ENCODE measurements around the gene LY86.
"Not testable (repeated sequence)": the region's sequence is repeated elsewhere in the genome, so short reads cannot be mapped to it uniquely, and the experiment has no call there.

The LY86 gene

DNA sequence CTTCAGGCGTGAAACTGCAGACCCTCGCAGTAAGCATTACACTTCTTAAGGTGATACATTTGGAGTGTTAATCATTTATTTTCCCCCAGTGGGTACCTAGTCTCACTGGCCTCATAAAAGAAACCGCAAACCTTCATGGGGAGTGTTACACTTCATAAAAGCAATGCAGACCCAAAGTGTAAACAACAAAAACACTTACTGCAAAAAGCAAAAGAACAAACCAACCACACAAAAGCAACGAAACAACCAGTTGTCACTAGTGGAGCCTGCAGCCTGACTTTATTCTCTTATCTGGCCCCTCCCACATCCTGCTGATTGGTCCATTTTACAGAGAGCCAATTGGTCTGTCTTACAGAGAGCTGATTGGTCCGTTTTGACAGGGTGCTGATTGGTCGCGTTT is 23.8 kb downstream of the LY86 start:
- H3K27me3 ChIP-seq (ENCODE audit: low read depth): no peaks in the 10 kb centered on the region
- in situ Hi-C loops (cut with MboI; ENCODE audit: low sequenced_read_pairs): no loop called here
- no peak overlapping the region for H3K4me3 ChIP-seq
- no peak for DNase-seq (ENCODE audit: low spot score in 2 of 2)
- no peaks in the 10 kb centered on the region for H3K4me1 ChIP-seq
- H3K36me3 ChIP-seq (replicated peaks): no peaks in the 10 kb centered on the region
- H3K9me3 ChIP-seq: no peaks in the 10 kb centered on the region

DNA sequence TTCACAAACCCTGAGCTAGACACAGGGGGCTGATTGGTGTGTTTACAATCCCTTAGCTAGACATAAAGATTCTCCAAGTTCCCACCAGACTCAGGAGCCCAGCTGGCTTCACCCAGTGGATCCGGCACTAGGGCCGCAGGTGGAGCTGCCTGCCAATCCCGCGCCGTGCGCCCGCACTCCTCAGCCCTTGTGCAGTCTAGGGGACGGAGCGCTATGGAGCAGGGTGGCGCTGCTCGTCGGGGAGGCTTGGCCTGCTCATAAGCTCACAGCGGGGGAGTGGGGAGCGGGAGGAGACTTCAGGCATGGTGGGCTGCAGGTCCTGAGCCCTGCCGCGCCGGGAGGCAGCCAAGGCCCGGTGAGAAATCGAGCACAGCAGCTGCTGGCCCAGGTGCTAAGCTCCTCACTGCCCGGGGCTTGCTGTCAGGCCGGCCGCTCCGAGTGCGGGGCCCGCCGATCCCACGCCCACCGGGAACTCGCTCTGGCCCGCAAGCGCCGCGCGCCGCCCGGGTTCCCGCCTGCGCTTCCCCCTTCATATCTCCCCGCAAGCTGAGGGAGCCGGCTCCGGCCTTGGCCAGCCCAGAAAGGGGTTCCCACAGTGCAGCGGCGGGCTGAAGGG is 24.7 kb downstream of the LY86 start:
- in situ Hi-C loops (cut with MboI; ENCODE audit: low sequenced_read_pairs); H3K27me3 ChIP-seq (ENCODE audit: low read depth); H3K36me3 ChIP-seq (replicated peaks); DNase-seq (ENCODE audit: low spot score in 2 of 2); H3K4me1 ChIP-seq; H3K9me3 ChIP-seq; H3K4me3 ChIP-seq: not testable (repeated sequence)

DNA sequence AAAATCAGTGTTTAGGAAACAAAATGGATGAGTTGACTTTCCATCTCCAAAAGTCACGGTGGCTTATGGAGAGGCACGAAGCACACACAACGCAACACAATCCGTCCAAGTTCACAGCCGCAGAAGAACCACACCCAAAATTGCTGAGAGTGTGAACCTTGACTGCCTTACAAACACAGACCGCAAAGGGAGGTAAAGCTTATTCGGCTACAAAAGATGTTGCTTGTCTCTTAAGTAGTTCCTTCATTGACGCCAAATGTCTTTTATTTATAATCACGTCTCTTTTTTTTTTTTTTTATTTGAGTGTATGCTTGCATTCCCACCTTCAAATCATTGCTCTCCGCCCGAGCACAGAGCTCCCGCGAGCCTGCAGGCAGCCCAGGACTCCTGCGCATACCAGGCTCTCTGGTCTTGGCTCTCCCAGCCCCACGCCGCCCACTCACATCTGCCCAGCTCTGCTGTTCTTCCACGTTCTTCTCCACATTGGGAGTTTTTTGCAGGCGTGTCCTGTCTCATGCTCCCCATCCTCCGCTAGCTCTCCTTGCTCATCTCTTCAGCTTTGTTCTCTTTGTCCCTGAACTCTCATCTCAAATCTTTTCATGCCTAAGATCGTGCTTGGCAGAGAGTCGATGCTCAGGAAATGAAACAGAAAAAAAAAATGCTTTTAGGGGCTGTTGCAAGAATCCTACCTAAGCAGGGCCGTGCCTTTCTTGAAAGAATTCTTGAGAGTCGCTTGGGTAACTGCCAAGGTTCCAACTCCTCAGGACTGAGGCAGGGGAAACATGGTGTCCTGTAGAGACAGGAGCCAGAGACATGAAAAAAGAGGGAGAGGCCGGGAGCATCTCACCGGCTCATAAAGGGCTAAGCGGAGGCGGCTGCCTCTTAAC is 25.8 kb downstream of the LY86 start:
- in situ Hi-C loops (cut with MboI; ENCODE audit: low sequenced_read_pairs): no loop called here
- H3K9me3 ChIP-seq: no peaks in the 10 kb centered on the region
- no peak for DNase-seq (ENCODE audit: low spot score in 2 of 2)

GRCh38 chr6:6614983-6615349 is 26.4 kb downstream of the LY86 start:
- H3K4me3 ChIP-seq: no peak overlapping the region
- H3K27me3 ChIP-seq (ENCODE audit: low read depth): no peaks in the 10 kb centered on the region
- H3K9me3 ChIP-seq: no peaks in the 10 kb centered on the region
- in situ Hi-C loops (cut with MboI; ENCODE audit: low sequenced_read_pairs): no loop called here
- H3K4me1 ChIP-seq: no peaks in the 10 kb centered on the region
- H3K36me3 ChIP-seq (replicated peaks): no peaks in the 10 kb centered on the region
- no peak for DNase-seq (ENCODE audit: low spot score in 2 of 2)

More for the DNA sequence above, 25.8 kb downstream of the LY86 start:
- no peak overlapping the region for H3K4me3 ChIP-seq
- no peaks in the 10 kb centered on the region for H3K36me3 ChIP-seq (replicated peaks)
- H3K27me3 ChIP-seq (ENCODE audit: low read depth): no peaks in the 10 kb centered on the region
- no peaks in the 10 kb centered on the region for H3K4me1 ChIP-seq

GRCh38 chr6:6616656-6617055 is 28.1 kb downstream of the LY86 start:
- H3K36me3 ChIP-seq (replicated peaks): no peaks in the 10 kb centered on the region
- in situ Hi-C loops (cut with MboI; ENCODE audit: low sequenced_read_pairs): no loop called here
- DNase-seq (ENCODE audit: low spot score in 2 of 2): no peak
- H3K4me3 ChIP-seq: no peak overlapping the region
- no peaks in the 10 kb centered on the region for H3K9me3 ChIP-seq
- H3K27me3 ChIP-seq (ENCODE audit: low read depth): no peaks in the 10 kb centered on the region
- H3K4me1 ChIP-seq: no peaks in the 10 kb centered on the region

- Histone ChIP-seq H3K4me3 (no peak overlapping the region), H3K27me3 (ENCODE audit: low read depth) (0 out of 2 replicates have a peak, but pooled peaks cover 3% of the 10 kb centered on the region), H3K9me3 (no peaks in the 10 kb centered on the region), H3K36me3 (replicated peaks) (no peaks in the 10 kb centered on the region), H3K4me1 (no peaks in the 10 kb centered on the region)
- in situ Hi-C loops (cut with MboI; ENCODE audit: low sequenced_read_pairs): no loop called here
- no peak for DNase-seq (ENCODE audit: low spot score in 2 of 2)
Observed at GRCh38 chr6:6619021-6619794, 30.7 kb downstream of the LY86 start.

DNA sequence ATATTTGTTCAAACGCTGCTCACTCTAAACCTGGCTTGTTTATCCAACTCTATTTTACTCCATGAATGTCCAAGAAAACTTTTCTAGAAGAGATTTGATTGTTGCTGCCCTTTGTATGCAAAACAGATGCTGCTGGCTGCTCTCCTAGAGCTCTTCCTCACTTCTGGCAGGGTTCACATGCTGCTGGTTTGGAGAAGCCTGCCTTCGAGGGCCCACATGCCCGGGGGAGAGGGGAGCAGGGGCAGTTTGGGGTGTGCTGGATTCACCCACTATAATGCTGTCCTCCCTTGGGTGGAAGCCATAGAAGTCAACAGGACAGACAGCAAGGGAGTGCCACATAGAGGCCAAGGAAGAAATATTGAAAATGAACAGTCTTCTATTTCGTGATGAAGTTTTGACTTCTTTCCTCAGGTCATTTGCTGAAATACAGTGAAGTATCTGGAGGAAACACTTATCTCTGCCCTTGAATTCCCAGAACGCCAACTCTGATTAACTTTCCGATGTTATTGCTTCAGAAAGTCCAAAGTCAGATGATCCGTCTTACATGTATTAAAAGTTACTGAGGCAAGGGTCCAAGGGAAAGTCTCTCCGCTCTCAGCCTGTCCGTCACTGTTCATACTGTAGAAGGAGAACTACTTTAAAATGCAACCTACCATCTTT is 32.4 kb downstream of the LY86 start:
- no peak overlapping the region for H3K4me3 ChIP-seq
- no peaks in the 10 kb centered on the region for H3K4me1 ChIP-seq
- no peak for DNase-seq (ENCODE audit: low spot score in 2 of 2)
- H3K36me3 ChIP-seq (replicated peaks): no peaks in the 10 kb centered on the region
- in situ Hi-C loops (cut with MboI; ENCODE audit: low sequenced_read_pairs): no loop called here
- no peaks in the 10 kb centered on the region for H3K9me3 ChIP-seq
- 0 out of 2 replicates have a peak, but pooled peaks cover 3% of the 10 kb centered on the region for H3K27me3 ChIP-seq (ENCODE audit: low read depth)

DNA sequence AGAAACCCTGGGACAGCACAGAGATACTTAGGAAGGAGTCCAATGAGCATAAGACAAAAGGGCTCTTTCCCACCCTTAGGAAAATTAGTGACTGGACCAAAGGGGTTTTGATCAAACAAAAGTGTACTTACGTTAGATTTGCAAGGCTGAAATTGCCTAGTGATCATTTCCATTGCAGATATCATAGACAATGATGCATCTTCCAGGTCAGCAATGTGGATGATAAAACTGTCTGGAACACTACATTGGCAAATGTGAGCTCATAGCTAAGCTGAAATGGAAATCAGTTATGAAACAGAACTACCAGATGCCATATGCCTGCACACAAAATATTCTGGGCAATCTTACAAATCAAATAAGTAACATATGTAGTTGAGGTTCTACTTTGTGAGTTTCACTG is 34.0 kb downstream of the LY86 start:
- H3K4me3 ChIP-seq: no peak overlapping the region
- H3K27me3 ChIP-seq (ENCODE audit: low read depth): 0 out of 2 replicates have a peak, but pooled peaks cover 3% of the 10 kb centered on the region
- no peaks in the 10 kb centered on the region for H3K36me3 ChIP-seq (replicated peaks)
- no peaks in the 10 kb centered on the region for H3K9me3 ChIP-seq
- H3K4me1 ChIP-seq: no peaks in the 10 kb centered on the region
- in situ Hi-C loops (cut with MboI; ENCODE audit: low sequenced_read_pairs): no loop called here
- no peak for DNase-seq (ENCODE audit: low spot score in 2 of 2)

DNA sequence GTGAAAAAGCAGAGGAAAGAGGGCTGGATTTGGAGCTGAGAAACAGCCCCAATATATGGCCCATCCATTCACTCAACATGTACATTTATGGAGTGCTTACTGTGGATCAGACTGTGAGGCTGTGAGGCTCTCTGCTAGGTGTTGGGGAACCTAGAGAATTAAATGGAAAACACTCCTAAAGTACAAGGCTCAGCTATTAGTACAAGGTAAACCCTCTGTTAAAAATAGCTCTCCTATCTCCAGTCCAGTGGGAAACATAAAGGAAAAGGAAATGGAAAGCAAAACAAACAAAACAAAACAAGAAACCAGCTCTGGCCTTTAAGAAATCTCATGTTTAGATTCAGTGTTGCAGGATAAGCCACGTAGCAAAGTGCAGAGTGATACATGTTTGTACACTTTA is 35.0 kb downstream of the LY86 start:
- DNase-seq (ENCODE audit: low spot score in 2 of 2): no peak
- in situ Hi-C loops (cut with MboI; ENCODE audit: low sequenced_read_pairs): no loop called here
- Histone ChIP-seq H3K4me1 (no peaks in the 10 kb centered on the region), H3K36me3 (replicated peaks) (no peaks in the 10 kb centered on the region), H3K27me3 (ENCODE audit: low read depth) (0 out of 2 replicates have a peak, but pooled peaks cover 3% of the 10 kb centered on the region), H3K9me3 (no peaks in the 10 kb centered on the region), H3K4me3 (no peak overlapping the region)

- Histone ChIP-seq H3K27me3 (ENCODE audit: low read depth) (0 out of 2 replicates have a peak, but pooled peaks cover 3% of the 10 kb centered on the region), H3K36me3 (replicated peaks) (no peaks in the 10 kb centered on the region), H3K9me3 (no peaks in the 10 kb centered on the region), H3K4me1 (no peaks in the 10 kb centered on the region), H3K4me3 (no peak overlapping the region)
- DNase-seq (ENCODE audit: low spot score in 2 of 2): no peak
- in situ Hi-C loops (cut with MboI; ENCODE audit: low sequenced_read_pairs): no loop called here
Observed at GRCh38 chr6:6624269-6624990, 35.9 kb downstream of the LY86 start.

DNA sequence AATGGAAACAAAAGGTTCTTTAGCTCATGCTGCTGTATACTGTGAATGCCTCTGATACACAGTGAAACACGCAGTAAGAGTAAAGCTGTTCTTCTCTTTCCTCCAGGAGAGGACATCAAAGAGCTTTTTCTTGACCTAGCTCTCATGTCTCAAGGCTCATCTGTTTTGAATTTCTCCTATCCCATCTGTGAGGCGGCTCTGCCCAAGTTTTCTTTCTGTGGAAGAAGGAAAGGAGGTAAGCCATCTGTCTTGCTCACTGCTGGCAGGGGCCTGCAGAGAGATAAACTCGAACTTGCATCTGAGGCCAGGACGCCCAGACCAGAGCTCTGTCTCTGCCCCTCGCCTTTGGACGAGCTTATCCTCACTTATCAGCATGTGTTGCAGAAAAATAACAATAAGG is 37.7 kb downstream of the LY86 start:
- no peaks in the 10 kb centered on the region for H3K4me1 ChIP-seq
- H3K27me3 ChIP-seq (ENCODE audit: low read depth): 0 out of 2 replicates have a peak, but pooled peaks cover 3% of the 10 kb centered on the region
- H3K9me3 ChIP-seq: no peaks in the 10 kb centered on the region
- in situ Hi-C loops (cut with MboI; ENCODE audit: low sequenced_read_pairs): no loop called here
- H3K36me3 ChIP-seq (replicated peaks): no peaks in the 10 kb centered on the region
- no peak overlapping the region for H3K4me3 ChIP-seq
- DNase-seq (ENCODE audit: low spot score in 2 of 2): no peak

GRCh38 chr6:6629402-6629801 is 40.9 kb downstream of the LY86 start:
- H3K36me3 ChIP-seq (replicated peaks): no peaks in the 10 kb centered on the region

DNA sequence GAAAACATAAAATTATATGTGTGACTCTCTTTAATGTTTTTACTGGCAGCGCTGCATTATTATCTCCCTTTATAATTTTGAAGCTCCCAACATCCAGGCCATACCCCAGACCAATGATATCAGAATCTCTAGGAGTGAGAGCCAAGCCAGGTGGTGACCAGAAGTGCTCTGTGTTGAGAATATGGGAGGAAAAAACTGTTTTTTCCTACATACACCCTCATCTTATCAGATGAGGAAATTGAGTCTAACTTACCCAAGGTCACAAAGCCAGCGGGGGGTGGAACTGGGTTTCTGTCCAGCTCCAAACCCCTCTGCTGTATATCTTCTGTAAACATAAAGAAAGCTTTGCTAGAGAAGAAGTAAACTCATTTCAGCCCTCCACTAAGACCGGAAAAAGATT is 42.5 kb downstream of the LY86 start:
- H3K36me3 ChIP-seq (replicated peaks): no peaks in the 10 kb centered on the region

More at GRCh38 chr6:6629402-6629801, 40.9 kb downstream of the LY86 start:
- Histone ChIP-seq H3K4me1 (no peaks in the 10 kb centered on the region), H3K9me3 (no peaks in the 10 kb centered on the region), H3K27me3 (ENCODE audit: low read depth) (no peaks in the 10 kb centered on the region), H3K4me3 (no peak overlapping the region)
- in situ Hi-C loops (cut with MboI; ENCODE audit: low sequenced_read_pairs): no loop called here
- DNase-seq (ENCODE audit: low spot score in 2 of 2): no peak

More for the DNA sequence above, 42.5 kb downstream of the LY86 start:
- no peaks in the 10 kb centered on the region for H3K9me3 ChIP-seq
- H3K4me1 ChIP-seq: no peaks in the 10 kb centered on the region
- in situ Hi-C loops (cut with MboI; ENCODE audit: low sequenced_read_pairs): no loop called here
- DNase-seq (ENCODE audit: low spot score in 2 of 2): no peak
- no peak overlapping the region for H3K4me3 ChIP-seq
- no peaks in the 10 kb centered on the region for H3K27me3 ChIP-seq (ENCODE audit: low read depth)
